ENCODE measurements around the gene CHGA.

DNA sequence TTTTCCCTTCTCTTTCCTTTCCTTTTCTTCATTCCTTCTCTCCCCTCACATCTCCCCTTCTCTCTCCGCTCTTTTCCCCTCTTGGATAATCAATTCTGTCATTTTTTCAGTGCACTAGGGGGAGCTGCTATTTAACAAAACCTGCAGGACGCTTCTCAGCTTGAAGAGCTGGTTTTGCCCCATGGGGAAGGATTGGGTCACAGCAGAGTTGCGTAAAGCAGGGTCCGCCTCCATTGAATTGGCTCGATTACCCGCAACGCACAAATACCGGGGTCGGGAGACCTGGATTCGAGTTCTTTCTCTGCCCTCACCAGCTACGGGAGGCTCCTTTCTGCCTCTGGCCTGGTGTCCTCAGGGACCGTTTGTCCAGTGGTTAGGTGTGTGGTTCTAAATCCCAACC, 42.1 kb upstream of the CHGA start:
- TF ChIP-seq MXD4 (CRISPR knock-in tag; IDR thresholded peaks at IDR 0.05) (no peak), PAF1 (CRISPR knock-in tag; IDR thresholded peaks at IDR 0.05) (no peak), SP2 (CRISPR knock-in tag; IDR thresholded peaks at IDR 0.05) (no peak), HNRNPH1 (optimal IDR thresholded peaks at IDR 0.05; ENCODE audit: low read depth, low read length) (no peak), STAG1 (CRISPR knock-in tag; IDR thresholded peaks at IDR 0.05) (peak; percentile 74), THYN1 (CRISPR knock-in tag; IDR thresholded peaks at IDR 0.05; ENCODE audit: borderline replicate concordance, low read depth) (no peak), USF2 (IDR thresholded peaks at IDR 0.05; ENCODE audit: low read depth, low read length) (no peak), USF2 (CRISPR knock-in tag; IDR thresholded peaks at IDR 0.05; ENCODE audit: borderline replicate concordance) (no peak), ZNF460 (CRISPR knock-in tag; IDR thresholded peaks at IDR 0.05; ENCODE audit: borderline replicate concordance) (no peak)
- TF ChIP-seq, protein P1, sequence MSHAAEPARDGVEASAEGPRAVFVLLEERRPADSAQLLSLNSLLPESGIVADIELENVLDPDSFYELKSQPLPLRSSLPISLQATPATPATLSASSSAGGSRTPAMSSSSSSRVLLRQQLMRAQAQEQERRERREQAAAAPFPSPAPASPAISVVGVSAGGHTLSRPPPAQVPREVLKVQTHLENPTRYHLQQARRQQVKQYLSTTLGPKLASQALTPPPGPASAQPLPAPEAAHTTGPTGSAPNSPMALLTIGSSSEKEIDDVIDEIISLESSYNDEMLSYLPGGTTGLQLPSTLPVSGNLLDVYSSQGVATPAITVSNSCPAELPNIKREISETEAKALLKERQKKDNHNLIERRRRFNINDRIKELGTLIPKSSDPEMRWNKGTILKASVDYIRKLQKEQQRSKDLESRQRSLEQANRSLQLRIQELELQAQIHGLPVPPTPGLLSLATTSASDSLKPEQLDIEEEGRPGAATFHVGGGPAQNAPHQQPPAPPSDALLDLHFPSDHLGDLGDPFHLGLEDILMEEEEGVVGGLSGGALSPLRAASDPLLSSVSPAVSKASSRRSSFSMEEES (CRISPR knock-in tag; IDR thresholded peaks at IDR 0.05): no peak
- TF ChIP-seq, protein P2, sequence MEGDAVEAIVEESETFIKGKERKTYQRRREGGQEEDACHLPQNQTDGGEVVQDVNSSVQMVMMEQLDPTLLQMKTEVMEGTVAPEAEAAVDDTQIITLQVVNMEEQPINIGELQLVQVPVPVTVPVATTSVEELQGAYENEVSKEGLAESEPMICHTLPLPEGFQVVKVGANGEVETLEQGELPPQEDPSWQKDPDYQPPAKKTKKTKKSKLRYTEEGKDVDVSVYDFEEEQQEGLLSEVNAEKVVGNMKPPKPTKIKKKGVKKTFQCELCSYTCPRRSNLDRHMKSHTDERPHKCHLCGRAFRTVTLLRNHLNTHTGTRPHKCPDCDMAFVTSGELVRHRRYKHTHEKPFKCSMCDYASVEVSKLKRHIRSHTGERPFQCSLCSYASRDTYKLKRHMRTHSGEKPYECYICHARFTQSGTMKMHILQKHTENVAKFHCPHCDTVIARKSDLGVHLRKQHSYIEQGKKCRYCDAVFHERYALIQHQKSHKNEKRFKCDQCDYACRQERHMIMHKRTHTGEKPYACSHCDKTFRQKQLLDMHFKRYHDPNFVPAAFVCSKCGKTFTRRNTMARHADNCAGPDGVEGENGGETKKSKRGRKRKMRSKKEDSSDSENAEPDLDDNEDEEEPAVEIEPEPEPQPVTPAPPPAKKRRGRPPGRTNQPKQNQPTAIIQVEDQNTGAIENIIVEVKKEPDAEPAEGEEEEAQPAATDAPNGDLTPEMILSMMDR (CRISPR knock-in tag; IDR thresholded peaks at IDR 0.05): peak; percentile 71
